A549 (cell line): ENCODE measurements around the gene ZNF385D. TPM values are rescaled to one million over a fixed set of nuclear protein-coding genes. Genes with fewer than 3 reads are reported as not detected.

Experiments
- ATAC-seq, 2 experiments: fragments of 200-7000 bp in 1 of 2; fragments of >200 bp in 1 of 2; cut with Nextera tagmentation in 1 of 2; cut with Tn5 transposase in 1 of 2; 3 replicates each; pipeline versions ENCODE4 v1.8.0 to v1.9.1; 2018 to 2020; ENCODE audit warnings: mild to moderate bottlenecking in 1 of 2, moderate library complexity in 1 of 2
- CTCF ChIA-PET: fragments of 300-600 bp; sonication (Branson Sonifier 250); formaldehyde crosslinking; extraction: SDS; loops from one replicate; lab custom pipeline; 2021; ENCODE audit warnings: antibody characterized with exemption, inconsistent platforms; lab: Yijun Ruan, JAX
- POLR2A ChIA-PET: fragments of 350-600 bp; formaldehyde crosslinking; extraction: SDS; loops from one replicate; lab custom pipeline; 2021; ENCODE audit warnings: antibody characterized with exemption, inconsistent platforms; lab: Yijun Ruan, JAX
- DNase-seq, 2 experiments: peaks; one replicate each; pipeline versions ENCODE4 v3.0.0 to v3.0.0-alpha.2; 2011 to 2016; ENCODE audit warnings: low read depth in 1 of 2, low spot score in 1 of 2
- FAIRE-seq: peaks from 2 replicates; lab custom pipeline; 2011; peaks lifted over from hg19 to GRCh38; lab: Jason Lieb, UNC
- H3K27ac ChIP-seq, 2 experiments: fragments of >200 bp; sonication (Bioruptor Twin); formaldehyde crosslinking; 3 replicates each; pipeline ENCODE4 v1.5.1; 2016 to 2017
- H3K4me1 ChIP-seq: fragments of >200 bp; sonication (Bioruptor Twin); formaldehyde crosslinking; 3 replicates; pipeline ENCODE4 v1.6.1; 2016
- H3K4me2 ChIP-seq: fragments of >200 bp; sonication (Bioruptor Twin); formaldehyde crosslinking; 3 replicates; pipeline ENCODE4 v1.6.1; 2016
- H3K4me3 ChIP-seq: fragments of >200 bp; sonication (Bioruptor Twin); formaldehyde crosslinking; 3 replicates; pipeline ENCODE4 v1.5.1; 2016
- H3K9me3 ChIP-seq: fragments of >200 bp; sonication (Bioruptor Twin); formaldehyde crosslinking; 3 replicates; pipeline ENCODE4 v1.6.1; 2016
- BHLHE40 ChIP-seq: IDR thresholded peaks from 2 replicates; pipeline ENCODE4 v1.6.1; 2012; ENCODE audit warnings: low read depth, low read length, inconsistent platforms
- CBX2 ChIP-seq: fragments of 200-600 bp; sonication (generic); IDR thresholded peaks from 2 replicates; pipeline ENCODE4 v1.6.1; 2016; ENCODE audit warnings: low read depth, mild to moderate bottlenecking, borderline replicate concordance
- CEBPB ChIP-seq, 2 experiments: fragments of >200 bp in 1 of 2; sonication (Bioruptor Twin) in 1 of 2; formaldehyde crosslinking in 1 of 2; IDR thresholded peaks; 2 replicates each; pipeline ENCODE4 v1.6.1; 2012 to 2016
- CHD2 ChIP-seq: fragments of 150-350 bp; IDR thresholded peaks from 2 replicates; pipeline ENCODE4 v1.6.1; 2014; ENCODE audit warnings: low read length; ENCODE audit not compliant: partially characterized antibody
- CTCF ChIP-seq: fragments of >200 bp; sonication (Bioruptor Twin); formaldehyde crosslinking; IDR thresholded peaks from 3 replicates; pipeline ENCODE4 v1.5.1; 2016
- E2F6 ChIP-seq: IDR thresholded peaks from 2 replicates; pipeline ENCODE4 v1.6.1; 2012; ENCODE audit warnings: low read depth, borderline replicate concordance
- EHF ChIP-seq: fragments of 250-450 bp; sonication (Bioruptor Pico); IDR thresholded peaks from 2 replicates; pipeline ENCODE4 v1.5.0; 2020; ENCODE audit warnings: mild to moderate bottlenecking
- EHMT2 ChIP-seq: fragments of 200-600 bp; sonication (generic); IDR thresholded peaks from 2 replicates; pipeline ENCODE4 v1.6.1; 2016; ENCODE audit warnings: antibody characterized with exemption, low read depth, mild to moderate bottlenecking, moderate library complexity
- ESRRA ChIP-seq: fragments of 150-350 bp; IDR thresholded peaks from 2 replicates; pipeline ENCODE4 v1.6.1; 2014; ENCODE audit warnings: mild to moderate bottlenecking, low read length, borderline replicate concordance
- FOSB ChIP-seq: fragments of 250-450 bp; sonication (Bioruptor Pico); IDR thresholded peaks from 2 replicates; pipeline ENCODE4 v1.5.0; 2020; ENCODE audit warnings: mild to moderate bottlenecking, moderate library complexity
- FOSL2 ChIP-seq, 2 experiments: fragments of 450-650 bp in 1 of 2; fragments of >200 bp in 1 of 2; sonication (Bioruptor Twin) in 1 of 2; formaldehyde crosslinking; IDR thresholded peaks; 2 replicates each; pipeline versions ENCODE4 v1.5.0 to v1.6.1; 2016 to 2020; ENCODE audit warnings: mild to moderate bottlenecking in 1 of 2, moderate library complexity in 1 of 2
- FOXS1 ChIP-seq: fragments of 250-450 bp; sonication (Bioruptor Pico); IDR thresholded peaks from 2 replicates; pipeline ENCODE4 v1.5.0; 2020; ENCODE audit warnings: mild to moderate bottlenecking, moderate library complexity
- HDAC2 ChIP-seq: fragments of 200-600 bp; sonication (generic); IDR thresholded peaks from 2 replicates; pipeline ENCODE4 v1.6.1; 2016
- HEYL ChIP-seq: fragments of 250-450 bp; sonication (Bioruptor Pico); IDR thresholded peaks from 2 replicates; pipeline ENCODE4 v1.8.0; 2021; ENCODE audit warnings: mild to moderate bottlenecking, moderate library complexity
- HMGXB4 ChIP-seq: fragments of 250-450 bp; sonication (Bioruptor Pico); IDR thresholded peaks from 2 replicates; pipeline ENCODE4 v1.5.0; 2021; ENCODE audit warnings: mild to moderate bottlenecking, moderate library complexity, borderline replicate concordance
- HOXB5 ChIP-seq: fragments of 250-450 bp; sonication (Bioruptor Pico); IDR thresholded peaks from 2 replicates; pipeline ENCODE4 v1.5.0; 2020; ENCODE audit warnings: mild to moderate bottlenecking, moderate library complexity
- JUN ChIP-seq, 2 experiments: fragments of >200 bp; sonication (Bioruptor Twin); formaldehyde crosslinking; IDR thresholded peaks; 2 replicates in 1 of 2; 3 replicates in 1 of 2; pipeline ENCODE4 v1.6.1; 2016 to 2017
- KDM5A ChIP-seq: fragments of 200-600 bp; sonication (generic); IDR thresholded peaks from 2 replicates; pipeline ENCODE4 v1.6.1; 2016; ENCODE audit warnings: antibody characterized with exemption, mild to moderate bottlenecking
- MAX ChIP-seq: IDR thresholded peaks from 2 replicates; pipeline ENCODE4 v1.6.1; 2012
- MAZ ChIP-seq: fragments of 150-350 bp; IDR thresholded peaks from 2 replicates; pipeline ENCODE4 v1.6.1; 2014; ENCODE audit warnings: antibody characterized with exemption, low read depth, low read length, borderline replicate concordance
- MYC ChIP-seq: IDR thresholded peaks from 2 replicates; pipeline ENCODE4 v1.6.1; 2012; ENCODE audit warnings: mild to moderate bottlenecking, inconsistent platforms, low read length, improper control_type of control experiment, borderline replicate concordance
- PHF8 ChIP-seq: fragments of 200-600 bp; sonication (generic); IDR thresholded peaks from 2 replicates; pipeline ENCODE4 v1.6.1; 2016; ENCODE audit warnings: low read depth, mild to moderate bottlenecking, antibody characterized with exemption, moderate library complexity, borderline replicate concordance
- POLR2A ChIP-seq: IDR thresholded peaks from 2 replicates; pipeline ENCODE4 v1.6.1; 2012; ENCODE audit warnings: mild to moderate bottlenecking, low read length
- RAD21 ChIP-seq, 2 experiments: fragments of >200 bp in 1 of 2; sonication (Bioruptor Twin) in 1 of 2; formaldehyde crosslinking in 1 of 2; IDR thresholded peaks in 1 of 2; conservative IDR thresholded peaks in 1 of 2; 2 replicates in 1 of 2; 3 replicates in 1 of 2; pipeline ENCODE4 v1.6.1; 2012 to 2018; ENCODE audit warnings: inconsistent platforms in 1 of 2
- SMC3 ChIP-seq: fragments of >200 bp; sonication (Bioruptor Twin); formaldehyde crosslinking; IDR thresholded peaks from 3 replicates; pipeline ENCODE4 v1.6.1; 2018; ENCODE audit warnings: inconsistent platforms
- SREBF2 ChIP-seq: fragments of 450-650 bp; IDR thresholded peaks from 2 replicates; pipeline ENCODE4 v1.6.1; 2014; ENCODE audit warnings: mild to moderate bottlenecking, moderate library complexity
- ZFP36 ChIP-seq: fragments of 450-650 bp; IDR thresholded peaks from 2 replicates; pipeline ENCODE4 v1.6.1; 2014; ENCODE audit warnings: borderline replicate concordance; ENCODE audit not compliant: partially characterized antibody
- ZNF302 ChIP-seq: fragments of 250-450 bp; sonication (Bioruptor Pico); IDR thresholded peaks from 2 replicates; pipeline ENCODE4 v1.9.0; 2021; ENCODE audit warnings: inconsistent platforms, mild to moderate bottlenecking, moderate library complexity
- WGBS: methylation state at CpG from one replicate; pipeline ENCODE4 v1.1.6; 2017; ENCODE audit errors: missing lambda C conversion rate; 5-methylcytosine and 5-hydroxymethylcytosine counted together
- polyA plus RNA-seq, 4 experiments: library from polyadenylated mRNA; depleted of rRNA in 3 of 4; stranded (reverse); fragments of >200 nt; fragmentation: RNase III in 1 of 4; extraction: RNeasy Plus Mini Kit Qiagen cat#74134 plus additional on column Dnase treatment in 1 of 4; gene quantifications; 2 replicates in 3 of 4; 3 replicates in 1 of 4; pipeline ENCODE4 v1.2.3, GENCODE V29; 2011 to 2017

Gene ZNF385D
- polyA plus RNA-seq, 2 of the 4 experiments (the other 2 are of a cell fraction): not detected

- WGBS: 1% methylated on average over 2 of the region's 2 CpGs
- no peak overlapping the region for H3K4me3 ChIP-seq
- TF ChIP-seq SMC3: no peak
- no peak for TF ChIP-seq EHMT2
- TF ChIP-seq MAX: no peak
- no peak for TF ChIP-seq ZFP36
- no peak for TF ChIP-seq FOSL2 (IDR thresholded peaks at IDR 0.05)
- no peak for TF ChIP-seq FOSL2 (CRISPR knock-in tag; IDR thresholded peaks at IDR 0.05)
- no peak for TF ChIP-seq CHD2
- TF ChIP-seq CEBPB (IDR thresholded peaks at IDR 0.05): no peak
- no peak for TF ChIP-seq SREBF2
- no peak for TF ChIP-seq ZNF302 (CRISPR knock-in tag)
- no peak overlapping the region for H3K27ac ChIP-seq
- FAIRE-seq (no peak), DNase-seq (no peak), ATAC-seq (no peak)
- H3K9me3 ChIP-seq: no peaks in the 10 kb centered on the region
- H3K4me1 ChIP-seq: no peaks in the 10 kb centered on the region
- ChIA-PET POLR2A (no interaction called here), CTCF (no interaction called here)
- H3K4me2 ChIP-seq: no peak overlapping the region
Measured at GRCh38 chr3:21781355-21781754, 30.3 kb upstream of the ZNF385D start.

- TF ChIP-seq POLR2A: no peak
- TF ChIP-seq FOSL2 (IDR thresholded peaks at IDR 0.05): no peak
- TF ChIP-seq FOSL2 (CRISPR knock-in tag; IDR thresholded peaks at IDR 0.05): no peak
- TF ChIP-seq HEYL (CRISPR knock-in tag): no peak
- no peak for TF ChIP-seq EHF
- TF ChIP-seq CTCF: no peak
- no peak for TF ChIP-seq SREBF2
- no peak for TF ChIP-seq E2F6
- no peak for TF ChIP-seq MYC
- no peak for TF ChIP-seq HMGXB4 (CRISPR knock-in tag)
- TF ChIP-seq FOSB (CRISPR knock-in tag): no peak
- no peak for TF ChIP-seq JUN (IDR thresholded peaks at IDR 0.05)
- TF ChIP-seq PHF8: no peak
- TF ChIP-seq BHLHE40: no peak
- no peak for TF ChIP-seq ESRRA
- TF ChIP-seq, all 56 proteins: peak for 0
- 6% methylated on average over 1 of the region's 1 CpG for WGBS
- Histone ChIP-seq H3K4me2 (no peak overlapping the region), H3K9me3 (no peaks in the 10 kb centered on the region), H3K4me1 (no peaks in the 10 kb centered on the region), H3K4me3 (no peak overlapping the region), H3K27ac (no peak overlapping the region)
- ChIA-PET POLR2A (no interaction called here), CTCF (no interaction called here)
- DNase-seq (no peak), FAIRE-seq (no peak), ATAC-seq (no peak)
Measured at GRCh38 chr3:21779909-21780308, 28.9 kb upstream of the ZNF385D start.

GRCh38 chr3:21778715-21779114, 27.7 kb upstream of the ZNF385D start:
- ATAC-seq (no peak), FAIRE-seq (no peak), DNase-seq (no peak)
- 4% methylated on average over 1 of the region's 1 CpG for WGBS
- Histone ChIP-seq H3K4me2 (no peak overlapping the region), H3K27ac (no peak overlapping the region), H3K9me3 (no peaks in the 10 kb centered on the region), H3K4me3 (no peak overlapping the region), H3K4me1 (no peaks in the 10 kb centered on the region)
- CTCF ChIA-PET: no interaction called here
- POLR2A ChIA-PET: no interaction called here
- TF ChIP-seq FOXS1: no peak
- TF ChIP-seq CBX2: no peak
- TF ChIP-seq HDAC2: no peak
- no peak for TF ChIP-seq FOSB (CRISPR knock-in tag)
- TF ChIP-seq CHD2: no peak
- no peak for TF ChIP-seq RAD21 (conservative IDR thresholded peaks at IDR 0.05 in 1 of 2, IDR thresholded peaks at IDR 0.05 in 1 of 2)
- no peak for TF ChIP-seq CEBPB (IDR thresholded peaks at IDR 0.05)
- no peak for TF ChIP-seq JUN (IDR thresholded peaks at IDR 0.05)
- TF ChIP-seq MAZ: no peak
- TF ChIP-seq MYC: no peak
- TF ChIP-seq KDM5A: no peak
- no peak for TF ChIP-seq BHLHE40
- TF ChIP-seq HOXB5 (CRISPR knock-in tag): no peak
- TF ChIP-seq HMGXB4 (CRISPR knock-in tag): no peak
- no peak for TF ChIP-seq MAX
